AG09319 (cell line): ENCODE measurements around the gene DUSP9.

Experiments
- DNase-seq: peaks from one replicate; pipeline ENCODE4 v3.0.0-alpha.2; 2010; ENCODE audit warnings: low read depth; ENCODE audit errors: extremely low read depth
- TF ChIP-seq, protein P1 (sequence below): IDR thresholded peaks from 2 replicates; pipeline ENCODE4 v1.5.1; 2011; ENCODE audit warnings: low read depth, mild to moderate bottlenecking, inconsistent platforms, low read length, moderate library complexity

Gene DUSP9

GRCh38 chrX:153638436-153639176 lies 8.4 kb upstream of the DUSP9 start:
- TF ChIP-seq, protein P1, sequence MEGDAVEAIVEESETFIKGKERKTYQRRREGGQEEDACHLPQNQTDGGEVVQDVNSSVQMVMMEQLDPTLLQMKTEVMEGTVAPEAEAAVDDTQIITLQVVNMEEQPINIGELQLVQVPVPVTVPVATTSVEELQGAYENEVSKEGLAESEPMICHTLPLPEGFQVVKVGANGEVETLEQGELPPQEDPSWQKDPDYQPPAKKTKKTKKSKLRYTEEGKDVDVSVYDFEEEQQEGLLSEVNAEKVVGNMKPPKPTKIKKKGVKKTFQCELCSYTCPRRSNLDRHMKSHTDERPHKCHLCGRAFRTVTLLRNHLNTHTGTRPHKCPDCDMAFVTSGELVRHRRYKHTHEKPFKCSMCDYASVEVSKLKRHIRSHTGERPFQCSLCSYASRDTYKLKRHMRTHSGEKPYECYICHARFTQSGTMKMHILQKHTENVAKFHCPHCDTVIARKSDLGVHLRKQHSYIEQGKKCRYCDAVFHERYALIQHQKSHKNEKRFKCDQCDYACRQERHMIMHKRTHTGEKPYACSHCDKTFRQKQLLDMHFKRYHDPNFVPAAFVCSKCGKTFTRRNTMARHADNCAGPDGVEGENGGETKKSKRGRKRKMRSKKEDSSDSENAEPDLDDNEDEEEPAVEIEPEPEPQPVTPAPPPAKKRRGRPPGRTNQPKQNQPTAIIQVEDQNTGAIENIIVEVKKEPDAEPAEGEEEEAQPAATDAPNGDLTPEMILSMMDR = no peak
- DNase-seq = no peak

- TF ChIP-seq, protein P1 = no peak
- DNase-seq = no peak
Measured at GRCh38 chrX:153639177-153640044, 7.6 kb upstream of the DUSP9 start.

GRCh38 chrX:153640045-153640686 lies 6.8 kb upstream of the DUSP9 start:
- no peak for DNase-seq
- TF ChIP-seq, protein P1 = no peak

DNA sequence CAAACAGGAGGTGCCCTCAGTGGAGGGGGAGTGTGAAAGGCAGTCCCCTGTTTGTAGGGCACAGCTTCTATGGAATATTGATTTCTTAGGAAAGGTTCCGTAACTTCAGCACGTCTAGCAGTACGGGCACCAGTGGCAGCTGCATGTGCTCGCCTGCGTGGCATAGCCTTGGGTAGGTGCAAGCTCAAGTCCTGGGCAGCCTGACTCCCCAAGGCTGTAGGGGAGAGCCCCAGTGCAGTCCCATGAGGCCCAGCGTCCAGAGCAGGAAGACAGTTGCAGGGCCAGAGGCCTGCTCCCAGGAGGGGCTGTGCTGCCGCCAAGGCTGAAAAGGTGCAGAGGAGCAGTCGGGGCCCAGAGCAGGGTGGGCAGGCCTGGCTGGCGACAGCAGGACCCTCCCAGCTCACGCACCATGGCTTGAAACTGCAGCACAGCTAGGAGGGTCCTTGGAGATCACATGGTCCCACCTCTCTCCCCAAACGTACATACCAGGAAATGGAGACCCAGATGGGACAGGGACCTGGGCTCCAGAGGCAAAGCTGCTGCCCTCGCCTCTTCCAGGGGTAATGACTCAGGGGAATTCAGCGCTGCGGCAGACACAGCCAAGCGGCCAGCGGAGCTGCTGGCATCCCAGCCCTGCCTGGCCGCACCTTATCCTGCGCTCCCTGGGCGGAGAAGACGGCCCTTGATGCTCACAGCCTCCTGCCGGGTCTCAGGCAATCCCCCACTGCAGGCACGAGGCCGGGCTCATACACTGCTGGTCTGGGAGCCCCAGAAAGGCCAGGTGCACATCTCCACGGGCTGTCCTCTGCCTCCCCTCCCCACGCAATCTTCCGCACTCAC lies 6.0 kb upstream of the DUSP9 start:
- no peak for DNase-seq
- TF ChIP-seq, protein P1 = no peak

DNA sequence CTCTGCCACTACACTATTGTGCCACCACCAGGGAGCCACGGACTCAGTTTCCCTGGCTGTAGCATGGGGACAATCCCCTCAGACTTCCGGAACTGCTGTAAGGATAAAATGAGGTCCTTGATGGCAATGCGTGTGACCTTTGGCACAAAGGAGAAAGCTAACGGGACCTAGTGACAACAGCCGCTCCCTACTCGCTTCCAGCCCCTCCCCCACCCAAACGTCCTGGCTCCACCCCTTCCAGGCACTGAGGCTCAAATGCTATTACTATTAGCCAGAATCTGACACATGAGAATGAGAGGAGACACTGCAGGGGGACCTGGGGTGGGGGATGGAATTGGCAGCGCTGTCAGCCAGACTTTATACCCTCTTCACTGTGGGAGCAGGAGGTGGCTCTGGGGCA lies 5.4 kb upstream of the DUSP9 start:
- no peak for DNase-seq
- TF ChIP-seq, protein P1 = no peak

GRCh38 chrX:153642051-153642654 lies 4.8 kb upstream of the DUSP9 start:
- TF ChIP-seq, protein P1 = no peak
- no peak for DNase-seq
